ENCODE measurements around the gene CAPZB. TPM values are rescaled to one million over a fixed set of nuclear protein-coding genes. Genes with fewer than 3 reads are reported as not detected.
A peak's percentile ranks its signal among the peaks of the same experiment; 100 is the strongest.

CAPZB gene
- total RNA-seq, 1 donor from 2014 or later, result 403 TPM

GRCh38 chr1:19427087-19427781 lies 58.1 kb downstream of the CAPZB start:
- TF ChIP-seq CTCF (IDR thresholded peaks at IDR 0.05), result no peak
- Mint-ChIP-seq H3K36me3 (ENCODE audit: unreplicated experiment) (peaks cover 5% of the 10 kb centered on the region), H3K27me3 (ENCODE audit: unreplicated experiment) (no peaks in the 10 kb centered on the region), H3K9me3 (ENCODE audit: unreplicated experiment) (no peaks in the 10 kb centered on the region), H3K27ac (ENCODE audit: unreplicated experiment) (peak overlapping the region; percentile 95), H3K4me3 (ENCODE audit: unreplicated experiment) (no peak overlapping the region), H3K4me1 (ENCODE audit: unreplicated experiment) (peaks cover 73% of the 10 kb centered on the region)
- no peak for DNase-seq (ENCODE audit: extremely low spot score, unreplicated experiment)

- peak overlapping the region; percentile 75 for H3K27ac Mint-ChIP-seq (ENCODE audit: unreplicated experiment)
- no peak for TF ChIP-seq CTCF (IDR thresholded peaks at IDR 0.05)
- no peak for DNase-seq (ENCODE audit: extremely low spot score, unreplicated experiment)
- H3K4me3 Mint-ChIP-seq (ENCODE audit: unreplicated experiment), result no peak overlapping the region
- H3K9me3 Mint-ChIP-seq (ENCODE audit: unreplicated experiment), result no peaks in the 10 kb centered on the region
- peaks cover 76% of the 10 kb centered on the region for H3K4me1 Mint-ChIP-seq (ENCODE audit: unreplicated experiment)
- H3K36me3 Mint-ChIP-seq (ENCODE audit: unreplicated experiment), result peaks cover 8% of the 10 kb centered on the region
- H3K27me3 Mint-ChIP-seq (ENCODE audit: unreplicated experiment), result no peaks in the 10 kb centered on the region
Measured at GRCh38 chr1:19426294-19427086, 58.8 kb downstream of the CAPZB start.

GRCh38 chr1:19425646-19426239 lies 59.6 kb downstream of the CAPZB start:
- DNase-seq (ENCODE audit: extremely low spot score, unreplicated experiment), result no peak
- no peaks in the 10 kb centered on the region for H3K9me3 Mint-ChIP-seq (ENCODE audit: unreplicated experiment)
- TF ChIP-seq CTCF (IDR thresholded peaks at IDR 0.05), result no peak
- no peak overlapping the region for H3K4me3 Mint-ChIP-seq (ENCODE audit: unreplicated experiment)
- H3K27ac Mint-ChIP-seq (ENCODE audit: unreplicated experiment), result peak overlapping the region; percentile 75
- H3K27me3 Mint-ChIP-seq (ENCODE audit: unreplicated experiment), result no peaks in the 10 kb centered on the region
- H3K4me1 Mint-ChIP-seq (ENCODE audit: unreplicated experiment), result peaks cover 81% of the 10 kb centered on the region
- peaks cover 8% of the 10 kb centered on the region for H3K36me3 Mint-ChIP-seq (ENCODE audit: unreplicated experiment)

- no peak for TF ChIP-seq CTCF (IDR thresholded peaks at IDR 0.05)
- no peaks in the 10 kb centered on the region for H3K27me3 Mint-ChIP-seq (ENCODE audit: unreplicated experiment)
- H3K27ac Mint-ChIP-seq (ENCODE audit: unreplicated experiment), result peak overlapping the region; percentile 79
- H3K4me1 Mint-ChIP-seq (ENCODE audit: unreplicated experiment), result peaks cover 76% of the 10 kb centered on the region
- H3K36me3 Mint-ChIP-seq (ENCODE audit: unreplicated experiment), result peaks cover 6% of the 10 kb centered on the region
- H3K4me3 Mint-ChIP-seq (ENCODE audit: unreplicated experiment), result no peak overlapping the region
- DNase-seq (ENCODE audit: extremely low spot score, unreplicated experiment), result no peak
- no peaks in the 10 kb centered on the region for H3K9me3 Mint-ChIP-seq (ENCODE audit: unreplicated experiment)
Measured at GRCh38 chr1:19424651-19425570, 60.4 kb downstream of the CAPZB start.

Data from osteocyte (in vitro differentiated cells).